ENCODE measurements around the gene USP44.

DNA sequence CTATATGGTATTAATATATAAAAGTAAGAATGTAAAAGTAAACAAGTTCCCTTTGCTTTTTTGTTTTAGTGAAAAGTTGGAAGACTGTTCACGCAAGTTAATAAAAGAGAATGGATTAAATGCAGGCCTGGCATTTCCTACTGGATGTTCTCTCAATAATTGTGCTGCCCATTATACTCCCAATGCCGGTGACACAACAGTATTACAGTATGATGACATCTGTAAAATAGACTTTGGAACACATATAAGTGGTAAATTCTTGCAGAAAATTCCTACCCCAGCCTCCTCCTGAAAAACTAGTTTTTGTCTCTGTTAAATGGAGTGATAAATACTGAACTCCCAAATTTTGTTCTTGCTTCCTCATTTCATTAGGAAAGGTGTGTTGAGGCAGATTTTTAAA, 56.4 kb downstream of the USP44 start:
- TF ChIP-seq, protein P1, sequence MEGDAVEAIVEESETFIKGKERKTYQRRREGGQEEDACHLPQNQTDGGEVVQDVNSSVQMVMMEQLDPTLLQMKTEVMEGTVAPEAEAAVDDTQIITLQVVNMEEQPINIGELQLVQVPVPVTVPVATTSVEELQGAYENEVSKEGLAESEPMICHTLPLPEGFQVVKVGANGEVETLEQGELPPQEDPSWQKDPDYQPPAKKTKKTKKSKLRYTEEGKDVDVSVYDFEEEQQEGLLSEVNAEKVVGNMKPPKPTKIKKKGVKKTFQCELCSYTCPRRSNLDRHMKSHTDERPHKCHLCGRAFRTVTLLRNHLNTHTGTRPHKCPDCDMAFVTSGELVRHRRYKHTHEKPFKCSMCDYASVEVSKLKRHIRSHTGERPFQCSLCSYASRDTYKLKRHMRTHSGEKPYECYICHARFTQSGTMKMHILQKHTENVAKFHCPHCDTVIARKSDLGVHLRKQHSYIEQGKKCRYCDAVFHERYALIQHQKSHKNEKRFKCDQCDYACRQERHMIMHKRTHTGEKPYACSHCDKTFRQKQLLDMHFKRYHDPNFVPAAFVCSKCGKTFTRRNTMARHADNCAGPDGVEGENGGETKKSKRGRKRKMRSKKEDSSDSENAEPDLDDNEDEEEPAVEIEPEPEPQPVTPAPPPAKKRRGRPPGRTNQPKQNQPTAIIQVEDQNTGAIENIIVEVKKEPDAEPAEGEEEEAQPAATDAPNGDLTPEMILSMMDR (IDR thresholded peaks at IDR 0.05), result no peak
- TF ChIP-seq POLR2AphosphoS5 (IDR thresholded peaks at IDR 0.05) (no peak), POLR2A (IDR thresholded peaks at IDR 0.05; ENCODE audit: low read depth) (no peak), EP300 (IDR thresholded peaks at IDR 0.05) (no peak)

All from esophagus muscularis mucosa (tissue), 4 donors.